Nephron progenitor cell (in vitro differentiated cells): ENCODE measurements around the gene PAQR3.
A peak's percentile ranks its signal among the peaks of the same experiment; 100 is the strongest.

Experiments used
- DNase-seq: peaks from one replicate; pipeline ENCODE4 v3.0.0; 2021
- H3K27ac Mint-ChIP-seq: 2 replicates; pipeline ENCODE4 v1.8.0; 2021; ENCODE audit warnings: mild to moderate bottlenecking, moderate library complexity, mixed read lengths
- H3K27me3 Mint-ChIP-seq: 2 replicates; pipeline ENCODE4 v1.8.0; 2021; ENCODE audit warnings: mild to moderate bottlenecking, low read depth, mixed read lengths; ENCODE audit not compliant: poor library complexity
- H3K36me3 Mint-ChIP-seq: 2 replicates; pipeline ENCODE4 v1.8.0; 2021; ENCODE audit warnings: low read depth, mixed read lengths
- H3K4me1 Mint-ChIP-seq: 2 replicates; pipeline ENCODE4 v1.8.0; 2021; ENCODE audit warnings: mixed read lengths
- H3K4me3 Mint-ChIP-seq: 2 replicates; pipeline ENCODE4 v1.8.0; 2021; ENCODE audit warnings: mild to moderate bottlenecking, moderate library complexity, mixed read lengths
- H3K9me3 Mint-ChIP-seq: 2 replicates; pipeline ENCODE4 v1.8.0; 2021; ENCODE audit warnings: mild to moderate bottlenecking, moderate library complexity, mixed read lengths
- CTCF ChIP-seq: fragments of 200-600 bp; sonication (generic); IDR thresholded peaks from 2 replicates; pipeline ENCODE4 v1.5.0; 2021; ENCODE audit warnings: antibody characterized with exemption

The PAQR3 gene

DNA sequence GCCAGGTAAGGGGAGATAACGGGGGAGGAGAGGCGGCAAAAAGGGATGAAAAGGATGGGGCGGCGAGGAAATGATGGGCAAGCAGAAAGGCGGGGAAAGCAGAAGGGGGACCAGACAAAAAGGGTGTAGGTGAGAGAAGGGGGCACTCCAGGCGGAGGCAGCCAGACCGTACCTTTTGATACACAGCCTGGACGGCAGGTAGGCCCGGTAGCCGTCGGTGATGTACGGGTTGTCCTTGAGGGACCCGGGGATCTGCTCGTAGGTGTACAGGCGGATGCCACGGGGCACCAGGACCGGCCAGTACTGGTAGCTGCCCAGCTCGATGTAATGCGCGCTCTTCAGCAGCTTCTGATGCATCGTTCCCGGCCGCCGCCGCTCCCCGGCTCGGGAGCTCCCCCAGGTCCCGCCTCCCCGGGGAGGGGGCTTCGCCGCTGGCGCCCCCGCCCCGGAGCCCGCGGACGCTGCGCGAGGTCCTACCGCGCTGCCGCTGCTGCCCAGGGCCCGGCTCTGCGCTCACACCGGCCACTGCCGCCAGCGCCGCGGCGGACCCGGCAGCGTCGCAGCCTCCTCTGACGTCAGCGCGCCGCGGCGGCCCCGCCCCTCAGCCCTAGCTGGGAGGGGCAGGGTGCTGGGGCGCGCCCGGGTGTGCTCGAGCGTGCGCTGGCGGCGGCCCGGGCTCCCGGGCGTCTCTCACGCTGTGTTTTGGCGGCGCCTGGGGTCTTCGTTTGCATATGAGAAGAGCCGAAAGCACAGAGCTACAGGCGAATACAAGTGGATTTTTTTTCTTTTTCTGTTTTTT lies at the start of gene PAQR3:
TSS of gene PAQR3 (minus strand) at position 571 of the 799 bp plus-strand sequence. CDS start at position 357, 214 bp downstream.
- TF ChIP-seq CTCF = no peak
- H3K9me3 Mint-ChIP-seq = no peaks in the 10 kb centered on the region
- peaks cover 16% of the 10 kb centered on the region for H3K27me3 Mint-ChIP-seq
- peaks cover 27% of the 10 kb centered on the region for H3K4me1 Mint-ChIP-seq
- H3K27ac Mint-ChIP-seq = peak within 1 kb of the TSS; percentile 12
- DNase-seq = peak; percentile 92
- peak within 1 kb of the TSS; percentile 93 for H3K4me3 Mint-ChIP-seq
- H3K36me3 Mint-ChIP-seq = peaks cover 13% of the 10 kb centered on the region

GRCh38 chr4:78987683-78988082 lies 48.4 kb upstream of the PAQR3 start:
- Mint-ChIP-seq H3K9me3 (no peaks in the 10 kb centered on the region), H3K4me1 (no peaks in the 10 kb centered on the region), H3K4me3 (no peak overlapping the region), H3K27me3 (peaks cover 3% of the 10 kb centered on the region), H3K27ac (no peak overlapping the region), H3K36me3 (no peaks in the 10 kb centered on the region)
- TF ChIP-seq CTCF = no peak
- DNase-seq = no peak

DNA sequence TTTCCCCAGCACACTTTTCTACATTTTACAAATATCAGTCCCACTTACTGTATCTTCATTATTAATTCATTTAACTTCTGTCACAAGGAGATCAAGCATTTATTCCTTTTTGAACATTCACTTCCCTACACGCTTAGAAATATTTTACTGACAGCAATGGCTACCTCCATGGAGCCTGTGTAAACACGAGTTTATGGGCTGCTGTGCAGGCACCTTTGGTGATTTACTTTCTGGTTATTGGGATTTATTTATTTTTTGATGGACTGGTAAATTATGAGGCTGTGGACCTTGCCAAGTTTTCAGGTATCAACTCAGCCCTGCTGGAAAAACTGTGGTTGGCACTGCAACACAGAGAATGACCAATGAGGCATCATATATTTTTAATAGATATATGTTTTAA lies 45.4 kb upstream of the PAQR3 start:
- no peak for DNase-seq
- H3K27me3 Mint-ChIP-seq = no peaks in the 10 kb centered on the region
- no peaks in the 10 kb centered on the region for H3K4me1 Mint-ChIP-seq
- H3K36me3 Mint-ChIP-seq = no peaks in the 10 kb centered on the region
- no peak for TF ChIP-seq CTCF
- peaks cover 15% of the 10 kb centered on the region for H3K9me3 Mint-ChIP-seq
- H3K4me3 Mint-ChIP-seq = no peak overlapping the region
- no peak overlapping the region for H3K27ac Mint-ChIP-seq

DNA sequence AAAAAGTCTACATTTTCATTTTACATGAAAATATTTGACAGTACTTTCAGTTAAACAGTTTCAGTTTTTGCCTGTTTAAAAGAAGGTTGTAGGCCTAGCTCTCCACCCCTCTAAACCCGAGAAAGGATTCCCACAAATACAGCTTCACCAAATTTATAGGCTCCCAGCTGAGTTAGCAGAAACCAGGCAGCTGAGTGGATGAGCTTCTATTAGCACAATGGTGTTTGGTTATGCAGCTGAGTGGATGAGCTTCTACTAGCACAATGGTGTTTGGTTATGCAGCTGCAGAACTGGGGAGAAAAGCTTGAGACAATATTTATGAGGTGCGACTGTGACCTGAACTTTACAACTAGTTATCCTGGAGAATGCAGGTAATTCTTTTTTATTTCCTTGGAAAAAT lies 36.6 kb upstream of the PAQR3 start:
- peaks cover 2% of the 10 kb centered on the region for H3K27me3 Mint-ChIP-seq
- TF ChIP-seq CTCF = no peak
- peaks cover 7% of the 10 kb centered on the region for H3K4me1 Mint-ChIP-seq
- no peak overlapping the region for H3K27ac Mint-ChIP-seq
- H3K9me3 Mint-ChIP-seq = peaks cover 12% of the 10 kb centered on the region
- DNase-seq = no peak
- no peaks in the 10 kb centered on the region for H3K36me3 Mint-ChIP-seq
- H3K4me3 Mint-ChIP-seq = no peak overlapping the region

GRCh38 chr4:78971776-78972175 lies 32.5 kb upstream of the PAQR3 start:
- TF ChIP-seq CTCF = no peak
- H3K4me3 Mint-ChIP-seq = no peak overlapping the region
- H3K36me3 Mint-ChIP-seq = no peaks in the 10 kb centered on the region
- H3K4me1 Mint-ChIP-seq = peaks cover 7% of the 10 kb centered on the region
- no peak overlapping the region for H3K27ac Mint-ChIP-seq
- H3K27me3 Mint-ChIP-seq = peaks cover 6% of the 10 kb centered on the region
- peaks cover 7% of the 10 kb centered on the region for H3K9me3 Mint-ChIP-seq
- no peak for DNase-seq

DNA sequence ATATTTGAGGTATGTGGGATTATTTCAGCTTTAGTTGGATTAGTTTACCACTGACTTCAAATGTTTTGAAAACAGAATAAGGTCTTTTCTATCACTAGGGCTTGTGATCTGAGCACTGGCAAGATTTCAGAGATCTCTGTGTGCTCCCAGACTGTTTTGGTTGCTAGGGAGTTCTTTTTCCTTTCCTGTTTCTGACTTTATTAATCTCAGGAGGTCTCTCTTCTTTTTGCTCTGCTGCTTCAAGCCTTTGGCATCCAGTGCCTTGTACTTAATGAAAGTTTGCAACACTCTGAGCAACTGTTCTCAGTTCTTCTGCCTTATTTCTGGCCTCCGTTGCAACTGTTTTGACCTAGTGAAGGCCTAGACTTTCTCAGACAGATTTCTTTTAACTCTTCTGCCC lies 32.1 kb upstream of the PAQR3 start:
- Mint-ChIP-seq H3K4me1 (peaks cover 7% of the 10 kb centered on the region), H3K27ac (no peak overlapping the region), H3K36me3 (no peaks in the 10 kb centered on the region), H3K9me3 (peaks cover 7% of the 10 kb centered on the region), H3K4me3 (no peak overlapping the region), H3K27me3 (peaks cover 6% of the 10 kb centered on the region)
- TF ChIP-seq CTCF = no peak
- no peak for DNase-seq
